Endothelial cell of umbilical vein (primary cell): ENCODE results near the gene ACD. TPM values are rescaled to one million over a fixed set of nuclear protein-coding genes. Genes with fewer than 3 reads are reported as not detected.

ENCODE experiments used
- BruUV-seq: library from RNA; stranded (reverse); fragments of 400-500 nt; replicated peaks from 2 replicates; lab custom pipeline; 2021; lab: Mats Ljungman, UMichigan
- CTCF ChIA-PET: fragments of 300-600, 350-600 bp; sonication (Branson Sonifier 250); formaldehyde crosslinking; loops from one replicate; lab custom pipeline; 2021; ENCODE audit warnings: antibody characterized with exemption, inconsistent platforms; lab: Charles Lee
- POLR2A ChIA-PET: fragments of 300-600, 350-600 bp; sonication (Branson Sonifier 250); formaldehyde crosslinking; loops from one replicate; lab custom pipeline; 2021; ENCODE audit warnings: antibody characterized with exemption, inconsistent platforms; lab: Charles Lee
- DNase-seq: peaks from one replicate; pipeline ENCODE4 v3.0.0-alpha.2; 2011; ENCODE audit warnings: low read depth, low spot score
- FAIRE-seq: peaks from 2 replicates; lab custom pipeline; 2011; peaks lifted over from hg19 to GRCh38; lab: Jason Lieb, UNC
- H2AFZ ChIP-seq: 2 replicates; pipeline ENCODE4 v1.6.0; 2012; ENCODE audit warnings: low read depth, low read length, control low read depth, inconsistent platforms
- H3K27ac ChIP-seq: 2 replicates; pipeline ENCODE4 v1.5.1; 2011; ENCODE audit warnings: low read depth, mild to moderate bottlenecking, control low read depth, low read length, moderate library complexity; ENCODE audit not compliant: insufficient read depth
- H3K27me3 ChIP-seq, 2 experiments: 2 replicates each; pipeline versions ENCODE4 v1.6.0 to v1.6.1; 2011; ENCODE audit warnings: low read length in 2 of 2, mixed read lengths in 1 of 2; ENCODE audit not compliant: control insufficient read depth in 2 of 2, insufficient read depth in 2 of 2
- H3K36me3 ChIP-seq, 2 experiments: 2 replicates in 1 of 2; 3 replicates in 1 of 2; pipeline ENCODE4 v1.5.1; 2011; ENCODE audit warnings: low read length in 2 of 2, mild to moderate bottlenecking in 1 of 2, moderate library complexity in 1 of 2; ENCODE audit not compliant: control insufficient read depth in 2 of 2, insufficient read depth in 2 of 2; ENCODE audit errors: extremely low read depth in 1 of 2
- H3K4me1 ChIP-seq: 3 replicates; pipeline ENCODE4 v1.5.1; 2011; ENCODE audit warnings: mild to moderate bottlenecking, low read length; ENCODE audit not compliant: control insufficient read depth, insufficient read depth; ENCODE audit errors: extremely low read depth
- H3K4me2 ChIP-seq: 2 replicates; pipeline ENCODE4 v1.6.1; 2011; ENCODE audit warnings: low read length, control low read depth, mixed read lengths; ENCODE audit not compliant: insufficient read depth
- H3K4me3 ChIP-seq, 3 experiments: fragments of 200-600 bp in 1 of 3; sonication (generic), shearing (Covaris generic) in 1 of 3; replicated peaks in 1 of 3; 2 replicates each; pipeline ENCODE4 v1.5.1; 2011 to 2016; ENCODE audit warnings: control low read depth in 3 of 3, low read length in 3 of 3, mild to moderate bottlenecking in 2 of 3, inconsistent platforms in 1 of 3, low read depth in 1 of 3, moderate library complexity in 1 of 3; ENCODE audit not compliant: insufficient read depth in 1 of 3
- H3K79me2 ChIP-seq: 2 replicates; pipeline ENCODE4 v1.6.0; 2012; ENCODE audit warnings: low read length, inconsistent platforms; ENCODE audit not compliant: control insufficient read depth, insufficient read depth
- H3K9ac ChIP-seq: replicated peaks from 2 replicates; pipeline ENCODE3; 2011; ENCODE audit warnings: low read length, control low read depth; ENCODE audit not compliant: insufficient read depth; ENCODE audit errors: extremely low read depth
- H3K9me1 ChIP-seq: replicated peaks from 3 replicates; pipeline ENCODE4 v1.6.0; 2011; ENCODE audit warnings: mild to moderate bottlenecking, low read length; ENCODE audit not compliant: control insufficient read depth, insufficient read depth; ENCODE audit errors: extremely low read depth
- H3K9me3 ChIP-seq: replicated peaks from 2 replicates; pipeline ENCODE4 v1.5.1; 2012; ENCODE audit warnings: low read length, inconsistent platforms; ENCODE audit not compliant: control insufficient read depth, insufficient read depth
- H4K20me1 ChIP-seq: replicated peaks from 2 replicates; pipeline ENCODE3; 2011; ENCODE audit warnings: mild to moderate bottlenecking, low read length; ENCODE audit not compliant: control insufficient read depth, insufficient read depth; ENCODE audit errors: extremely low read depth
- CTCF ChIP-seq, 2 donors: IDR thresholded peaks; 1 replicate in 1 of 2; 2 replicates in 1 of 2; pipeline ENCODE4 v1.5.1; 2011; ENCODE audit warnings: low read length in 2 of 2, mild to moderate bottlenecking in 2 of 2, moderate library complexity in 2 of 2, control low read depth in 1 of 2, inconsistent platforms in 1 of 2, low read depth in 1 of 2; ENCODE audit not compliant: insufficient read depth in 1 of 2; ENCODE audit errors: extremely low read depth in 1 of 2
- EZH2 ChIP-seq: IDR thresholded peaks from 2 replicates; pipeline ENCODE4 v1.6.1; 2012; ENCODE audit warnings: borderline replicate concordance, low read depth, mild to moderate bottlenecking, moderate library complexity, low read length, inconsistent platforms; ENCODE audit not compliant: severe bottlenecking
- FOS ChIP-seq: IDR thresholded peaks from 2 replicates; pipeline ENCODE4 v1.6.1; 2011; ENCODE audit warnings: mild to moderate bottlenecking, low read length, moderate library complexity, borderline replicate concordance; ENCODE audit not compliant: insufficient read depth
- GATA2 ChIP-seq: IDR thresholded peaks from 2 replicates; pipeline ENCODE4 v1.7.0; 2011; ENCODE audit warnings: low read depth, mild to moderate bottlenecking, moderate library complexity, mixed read lengths, low read length; ENCODE audit not compliant: insufficient read length, insufficient read depth
- JUN ChIP-seq: IDR thresholded peaks from 2 replicates; pipeline ENCODE4 v1.6.1; 2011; ENCODE audit warnings: borderline replicate concordance, low read depth; ENCODE audit not compliant: insufficient read length, insufficient read depth
- MAX ChIP-seq: IDR thresholded peaks from 2 replicates; pipeline ENCODE4 v1.6.1; 2011; ENCODE audit not compliant: insufficient read depth, insufficient read length
- MYC ChIP-seq: IDR thresholded peaks from one replicate; pipeline ENCODE4 v1.6.1; 2011; ENCODE audit warnings: mild to moderate bottlenecking, low read depth, low read length
- POLR2A ChIP-seq: IDR thresholded peaks from 2 replicates; pipeline ENCODE4 v1.6.1; 2012; ENCODE audit warnings: low read depth, mild to moderate bottlenecking, control low read depth, low read length
- POLR2AphosphoS5 ChIP-seq: IDR thresholded peaks from 2 replicates; pipeline ENCODE4 v1.6.1; 2012; ENCODE audit warnings: low read depth, mild to moderate bottlenecking, control low read depth, low read length, moderate library complexity; ENCODE audit not compliant: insufficient read depth
- dilution Hi-C: fragments of 300-500 bp; cut with MboI; formaldehyde crosslinking; loops from one replicate; pipeline ENCODE4 v1.15.0; 2019; ENCODE audit warnings: low sequenced_read_pairs; ENCODE audit not compliant: extremely low pct_ligation_motif_present
- intact Hi-C: fragments of 100-400 bp; cut with micrococcal nuclease; formaldehyde crosslinking; loops from one replicate; pipeline ENCODE4 v1.10.0; 2022
- polyA plus RNA-seq, 4 experiments: library from polyadenylated mRNA; depleted of rRNA in 3 of 4; stranded (reverse) in 3 of 4; unstranded in 1 of 4; fragments of >200 nt; gene quantifications; 2 replicates each; pipeline versions ENCODE4 v1.2.1 to v1.2.3, GENCODE V29; 2011 to 2012; ENCODE audit warnings: missing spikeins in 1 of 4
- total RNA-seq: library from RNA; stranded (reverse); gene quantifications from 2 replicates; pipeline ENCODE4 v1.2.3, GENCODE V29; 2021

The ACD gene
- total and polyA plus RNA-seq, 2 donors (not counting 3 experiments of a cell fraction or from before 2014, with no cell fraction given) = 24.4 to 36.0 TPM

DNA sequence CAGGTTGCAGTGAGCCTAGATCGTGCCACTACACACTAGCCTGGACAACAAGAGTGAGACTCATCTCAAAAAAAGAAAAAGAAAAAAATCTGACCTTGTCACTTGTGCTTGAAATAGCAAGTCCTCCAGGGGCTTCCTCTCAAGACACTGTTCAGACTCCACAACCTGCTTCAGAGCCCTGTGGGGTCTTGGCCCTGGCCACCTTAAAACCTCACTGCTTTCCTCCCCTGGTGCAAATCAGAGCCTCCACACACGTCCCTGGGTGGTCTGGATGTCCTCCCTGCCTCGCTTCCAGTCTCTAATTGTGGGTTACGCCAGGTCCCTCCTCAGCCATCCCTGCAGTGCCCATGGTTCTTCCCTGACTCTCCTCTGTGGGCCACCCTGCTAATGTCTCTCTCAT, 4.7 kb downstream of the ACD start:
- no TSS peak for BruUV-seq
- no peak overlapping the region for H3K27ac ChIP-seq
- ChIA-PET POLR2A (no interaction called here), CTCF (no interaction called here)
- FAIRE-seq (no peak), DNase-seq (no peak)
- H2AFZ ChIP-seq = no peak overlapping the region
- intact Hi-C loops = no loop called here
- H3K9me1 ChIP-seq = no peaks in the 10 kb centered on the region
- dilution Hi-C loops = no loop called here
- peaks cover 20 to 22% of the 10 kb centered on the region in 2 experiments for H3K27me3 ChIP-seq
- no peaks in the 10 kb centered on the region for H3K79me2 ChIP-seq
- H3K4me1 ChIP-seq = peaks cover 8% of the 10 kb centered on the region
- no peak for TF ChIP-seq FOS
- TF ChIP-seq MYC = no peak
- no peak for TF ChIP-seq CTCF (IDR thresholded peaks at IDR 0.05; ENCODE audit: extremely low read depth in 1 of 2, insufficient read depth in 1 of 2, low read depth in 1 of 2, low read length in 2 of 2)
- no peak for TF ChIP-seq POLR2A
- TF ChIP-seq GATA2 = no peak
- no peak for TF ChIP-seq EZH2
- TF ChIP-seq MAX = no peak
- no peak for TF ChIP-seq JUN
- no peak for TF ChIP-seq POLR2AphosphoS5
- H3K4me2 ChIP-seq = no peak overlapping the region
- no peaks in the 10 kb centered on the region for H3K36me3 ChIP-seq
- no peak overlapping the region for H3K4me3 ChIP-seq
- no peak overlapping the region for H3K9ac ChIP-seq
- H4K20me1 ChIP-seq = no peaks in the 10 kb centered on the region
- no peaks in the 10 kb centered on the region for H3K9me3 ChIP-seq
